ENCODE data around the gene ZBTB5. TPM values are rescaled to one million over a fixed set of nuclear protein-coding genes. Genes with fewer than 3 reads are reported as not detected.
"Not testable (repeated sequence)": the region's sequence is repeated elsewhere in the genome, so short reads cannot be mapped to it uniquely, and the experiment has no call there.

The ZBTB5 gene
- total and polyA plus RNA-seq, 9 of the 15 experiments (the other 6 are each of a cell fraction or from before 2014, with no cell fraction given), result 2.3 to 43.2 (median 15.5) TPM

- TF ChIP-seq NBN (IDR thresholded peaks at IDR 0.05; ENCODE audit: low read depth), result 0 out of 2 replicates have a peak, but pooled peaks have one; percentile 29
- TF ChIP-seq, protein P1, sequence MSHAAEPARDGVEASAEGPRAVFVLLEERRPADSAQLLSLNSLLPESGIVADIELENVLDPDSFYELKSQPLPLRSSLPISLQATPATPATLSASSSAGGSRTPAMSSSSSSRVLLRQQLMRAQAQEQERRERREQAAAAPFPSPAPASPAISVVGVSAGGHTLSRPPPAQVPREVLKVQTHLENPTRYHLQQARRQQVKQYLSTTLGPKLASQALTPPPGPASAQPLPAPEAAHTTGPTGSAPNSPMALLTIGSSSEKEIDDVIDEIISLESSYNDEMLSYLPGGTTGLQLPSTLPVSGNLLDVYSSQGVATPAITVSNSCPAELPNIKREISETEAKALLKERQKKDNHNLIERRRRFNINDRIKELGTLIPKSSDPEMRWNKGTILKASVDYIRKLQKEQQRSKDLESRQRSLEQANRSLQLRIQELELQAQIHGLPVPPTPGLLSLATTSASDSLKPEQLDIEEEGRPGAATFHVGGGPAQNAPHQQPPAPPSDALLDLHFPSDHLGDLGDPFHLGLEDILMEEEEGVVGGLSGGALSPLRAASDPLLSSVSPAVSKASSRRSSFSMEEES (CRISPR knock-in tag; IDR thresholded peaks at IDR 0.05), result peak; percentile 72
- 0 out of 2 replicates have a peak, but pooled peaks have one; percentile 8 for TF ChIP-seq FOSL1 (tag; conservative IDR thresholded peaks at IDR 0.05)
- peak; percentile 11; the same call in 1 of the 2 replicates for TF ChIP-seq JUND (IDR thresholded peaks at IDR 0.05; ENCODE audit: borderline replicate concordance, low read depth, low read length)
- not testable (repeated sequence) for TF ChIP-seq JUND (tag; IDR thresholded peaks at IDR 0.05; ENCODE audit: borderline replicate concordance, low read depth, low read length)
Measured at GRCh38 chr9:37467530-37467929, 2.3 kb upstream of the ZBTB5 start (continued).

DNA sequence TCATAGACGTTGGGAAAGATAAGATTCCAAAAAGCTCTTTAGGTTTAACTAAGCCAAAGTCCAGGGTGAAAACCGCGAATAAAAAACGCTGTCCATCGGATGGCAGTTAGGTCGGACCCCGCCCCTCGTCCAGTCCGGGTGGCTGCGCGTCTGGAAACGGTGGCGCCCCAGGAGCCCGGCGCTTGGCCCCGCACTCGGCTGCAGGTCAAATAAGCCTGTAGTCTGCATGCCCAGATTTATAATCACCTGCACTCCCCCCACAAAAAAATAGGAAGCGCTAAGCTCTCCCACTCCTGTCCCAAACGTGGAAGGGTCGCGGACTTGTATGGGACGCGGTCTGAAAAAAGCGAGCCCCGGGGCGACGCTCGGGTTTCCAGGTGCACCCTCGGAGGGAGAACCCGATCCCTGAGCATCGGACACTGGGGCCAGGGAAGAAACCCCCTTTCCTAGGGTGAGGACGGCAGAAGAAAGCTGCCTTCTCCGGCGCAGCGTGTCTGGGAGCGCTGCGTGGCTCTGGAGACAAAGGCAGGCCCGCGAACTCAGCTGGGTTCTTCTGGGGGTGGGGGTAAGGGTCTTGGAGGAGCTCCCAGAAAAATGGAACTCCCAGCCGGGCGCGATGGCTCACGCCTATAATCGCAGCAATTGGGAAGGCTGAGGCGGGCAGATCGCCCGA, 923 bp upstream of the ZBTB5 start:
- FAIRE-seq (no peak), DNase-seq (ENCODE audit: extremely low read depth in 1 of 4, low spot score in 3 of 4) (peak; percentile 71 to 90 (median 74)), ATAC-seq (peak; percentile 58)
- under 1% methylated on average over 47 of the region's 47 CpGs for WGBS (ENCODE audit: insufficient coverage, low coverage, missing lambda C conversion rate)
- H3K27ac ChIP-seq (ENCODE audit: extremely low read depth, low read depth, low read length), result peak overlapping the region; percentile 90
- peak overlapping the region; percentile 99 for H2AFZ ChIP-seq (ENCODE audit: low read depth, low read length)
- H3K9ac ChIP-seq (ENCODE audit: insufficient read depth in 1 of 2, low read depth in 2 of 2, low read length in 2 of 2), result peak overlapping the region; percentile 82 to 95
- no peaks in the 10 kb centered on the region for H3K9me3 ChIP-seq (replicated peaks; ENCODE audit: control insufficient read depth, insufficient read depth, low read depth, low read length)
- intact Hi-C loops (cut with micrococcal nuclease), result no loop called here
- peak overlapping the region; percentile 65 for H3K4me3 ChIP-seq
- peaks cover 7% of the 10 kb centered on the region; the same call in 1 of the 3 replicates for H3K36me3 ChIP-seq (ENCODE audit: control insufficient read depth, insufficient read depth, low read length)
- no peaks in the 10 kb centered on the region for H3K27me3 ChIP-seq (ENCODE audit: control insufficient read depth in 2 of 2, insufficient read depth in 2 of 2, low read length in 2 of 2)
- in situ Hi-C loops (cut with MboI), result no loop called here
- BruUV-seq (replicated peaks), result TSS peak; percentile 87
- no peaks in the 10 kb centered on the region for H3K9me1 ChIP-seq (ENCODE audit: control insufficient read depth, insufficient read depth, low read length)
- H3K79me2 ChIP-seq (ENCODE audit: control insufficient read depth, insufficient read depth, low read length), result peaks cover 39% of the 10 kb centered on the region
- no peaks in the 10 kb centered on the region for H4K20me1 ChIP-seq (replicated peaks; ENCODE audit: control insufficient read depth, insufficient read depth, low read length)
- peak overlapping the region; percentile 91 for H3K4me2 ChIP-seq (ENCODE audit: insufficient read depth, low read length)
- peaks cover 16 to 28% of the 10 kb centered on the region in 2 experiments for H3K4me1 ChIP-seq (replicated peaks in 1 of 2; ENCODE audit: control insufficient read depth in 2 of 2, insufficient read depth in 2 of 2, low read length in 2 of 2)
- ChIA-PET CTCF (ENCODE audit: low intra/inter-chr PET ratio) (no interaction called here), POLR2A (interaction anchor here (0.6 to 6.0 kb wide), 13 partner anchors 10 to 661 kb away, joined by 3 to 65 read pairs (median 4); partner anchors contain the start of genes GRHPR and POLR1E)
- 0 out of 2 replicates have a peak, but pooled peaks have one; percentile 19 for TF ChIP-seq ZBTB2 (IDR thresholded peaks at IDR 0.05)
- TF ChIP-seq NONO (IDR thresholded peaks at IDR 0.05; ENCODE audit: low read depth in 2 of 2, low read length in 1 of 2), result no peak
- peak; percentile 41; the same call in 1 of the 2 replicates for TF ChIP-seq ZBTB17 (CRISPR knock-in tag; IDR thresholded peaks at IDR 0.05)
- TF ChIP-seq KAT7 (CRISPR knock-in tag; IDR thresholded peaks at IDR 0.05; ENCODE audit: borderline replicate concordance), result peak; percentile 78; the same call in 1 of the 2 replicates
- TF ChIP-seq ZBED1 (IDR thresholded peaks at IDR 0.05), result no peak
- TF ChIP-seq KLF6 (CRISPR knock-in tag; IDR thresholded peaks at IDR 0.05; ENCODE audit: borderline replicate concordance), result no peak
- TF ChIP-seq POLR2AphosphoS5 (IDR thresholded peaks at IDR 0.05; ENCODE audit: control insufficient read depth, insufficient read depth, low read depth, low read length), result peak; percentile 38; the same call in 1 of the 2 replicates
- peak; percentile 55; the same call in 1 of the 2 replicates for TF ChIP-seq ZNF175 (CRISPR knock-in tag; IDR thresholded peaks at IDR 0.05; ENCODE audit: low read depth)
- peak; percentile 80 for TF ChIP-seq POLR2G (IDR thresholded peaks at IDR 0.05; ENCODE audit: low read depth, low read length)
- 0 out of 2 replicates have a peak, but pooled peaks have one; percentile 29 for TF ChIP-seq HDAC6 (IDR thresholded peaks at IDR 0.05; ENCODE audit: low read depth, low read length)
- peak; percentile 31 to 58; a peak in 3 of 4 replicates for TF ChIP-seq NRF1 (conservative IDR thresholded peaks at IDR 0.05 in 1 of 2, IDR thresholded peaks at IDR 0.05 in 1 of 2)
- peak; percentile 52; the same call in 1 of the 2 replicates for TF ChIP-seq SNIP1 (IDR thresholded peaks at IDR 0.05; ENCODE audit: low read depth)

Data from K562 (cell line).